IMR-90 (cell line): ENCODE measurements around the gene HS2ST1. TPM values are rescaled to one million over a fixed set of nuclear protein-coding genes. Genes with fewer than 3 reads are reported as not detected.

Experiments
- ATAC-seq: fragments of 200-7000 bp; cut with Tn5 transposase; 2 replicates; pipeline ENCODE4 v1.9.1; 2020; ENCODE audit warnings: low read depth, mild to moderate bottlenecking, moderate library complexity
- BruUV-seq: library from RNA; stranded (reverse); fragments of 400-500 nt; replicated peaks from 2 replicates; lab custom pipeline; 2021; lab: Mats Ljungman, UMichigan
- CTCF ChIA-PET: fragments of 300-600 bp; formaldehyde crosslinking; extraction: SDS; loops from one replicate; lab custom pipeline; 2021; ENCODE audit warnings: antibody characterized with exemption; lab: Yijun Ruan, JAX
- POLR2A ChIA-PET: fragments of 300-600 bp; sonication (Branson Sonifier 250); formaldehyde crosslinking; loops from one replicate; lab custom pipeline; 2022; ENCODE audit warnings: antibody characterized with exemption; ENCODE audit not compliant: unreplicated experiment; lab: Charles Lee
- DNase-seq: peaks from one replicate; pipeline ENCODE4 v3.0.0; 2013
- H2AFZ ChIP-seq: replicated peaks from 2 replicates; pipeline ENCODE3; 2013; ENCODE audit warnings: low read length, mild to moderate bottlenecking; ENCODE audit not compliant: poor library complexity
- H2AK5ac ChIP-seq: 2 replicates; pipeline ENCODE4 v1.6.1; 2013; ENCODE audit warnings: low read depth, low read length, inconsistent platforms
- H2AK9ac ChIP-seq: replicated peaks from 2 replicates; pipeline ENCODE3; 2013; ENCODE audit warnings: mild to moderate bottlenecking, low read depth, low read length, moderate library complexity; ENCODE audit not compliant: poor library complexity
- H2BK120ac ChIP-seq: 2 replicates; pipeline ENCODE4 v1.6.1; 2013; ENCODE audit warnings: low read depth, low read length, inconsistent platforms
- H2BK15ac ChIP-seq: 3 replicates; pipeline ENCODE4 v1.6.1; 2013; ENCODE audit warnings: low read depth, low read length, inconsistent platforms
- H2BK20ac ChIP-seq: 2 replicates; pipeline ENCODE4 v1.6.1; 2013; ENCODE audit warnings: low read depth, mild to moderate bottlenecking, inconsistent platforms, low read length, moderate library complexity
- H2BK5ac ChIP-seq: 2 replicates; pipeline ENCODE4 v1.6.1; 2013; ENCODE audit warnings: mild to moderate bottlenecking, low read depth, low read length, inconsistent platforms; ENCODE audit not compliant: poor library complexity, severe bottlenecking
- H3K14ac ChIP-seq: replicated peaks from 2 replicates; pipeline ENCODE4 v1.6.1; 2013; ENCODE audit warnings: low read depth, low read length, inconsistent platforms
- H3K18ac ChIP-seq: 2 replicates; pipeline ENCODE4 v1.6.1; 2013; ENCODE audit warnings: low read depth, low read length, control low read depth
- H3K23ac ChIP-seq: 2 replicates; pipeline ENCODE4 v1.6.1; 2013; ENCODE audit warnings: low read depth, low read length, inconsistent platforms
- H3K27ac ChIP-seq: 2 replicates; pipeline ENCODE4 v1.5.1; 2013; ENCODE audit warnings: mild to moderate bottlenecking, control low read depth, low read length; ENCODE audit not compliant: insufficient read depth
- H3K27me3 ChIP-seq: 2 replicates; pipeline ENCODE4 v1.6.1; 2013; ENCODE audit warnings: low read length; ENCODE audit not compliant: control insufficient read depth, insufficient read depth
- H3K36me3 ChIP-seq: 2 replicates; pipeline ENCODE4 v1.6.1; 2013; ENCODE audit warnings: low read length, mixed read lengths; ENCODE audit not compliant: control insufficient read depth, insufficient read depth
- H3K4ac ChIP-seq: 2 replicates; pipeline ENCODE4 v1.6.1; 2013; ENCODE audit warnings: low read depth, low read length, inconsistent platforms
- H3K4me1 ChIP-seq: 2 replicates; pipeline ENCODE4 v1.6.1; 2013; ENCODE audit warnings: low read length, mixed read lengths; ENCODE audit not compliant: control insufficient read depth, insufficient read depth
- H3K4me2 ChIP-seq: 2 replicates; pipeline ENCODE4 v1.6.1; 2013; ENCODE audit warnings: low read depth, mild to moderate bottlenecking, control low read depth, low read length, moderate library complexity
- H3K4me3 ChIP-seq: 2 replicates; pipeline ENCODE4 v1.5.1; 2013; ENCODE audit warnings: low read depth, mild to moderate bottlenecking, control low read depth, low read length, moderate library complexity; ENCODE audit not compliant: insufficient read depth
- H3K56ac ChIP-seq: 2 replicates; pipeline ENCODE4 v1.6.1; 2013; ENCODE audit warnings: low read length, inconsistent platforms; ENCODE audit not compliant: insufficient read depth; ENCODE audit errors: extremely low read depth
- H3K79me1 ChIP-seq, 2 experiments: 2 replicates each; pipeline ENCODE4 v1.6.1; 2013; ENCODE audit warnings: low read length in 2 of 2, inconsistent platforms in 1 of 2, low read depth in 1 of 2
- H3K9ac ChIP-seq: 2 replicates; pipeline ENCODE4 v1.6.1; 2013; ENCODE audit warnings: low read depth, low read length, control low read depth
- H3K9me1 ChIP-seq: 2 replicates; pipeline ENCODE4 v1.6.1; 2013; ENCODE audit warnings: low read length, inconsistent platforms; ENCODE audit not compliant: insufficient read depth
- H3K9me3 ChIP-seq: 2 replicates; pipeline ENCODE4 v1.6.1; 2013; ENCODE audit warnings: low read length; ENCODE audit not compliant: control insufficient read depth, insufficient read depth
- H4K20me1 ChIP-seq: 2 replicates; pipeline ENCODE4 v1.6.1; 2013; ENCODE audit warnings: low read length, inconsistent platforms; ENCODE audit not compliant: insufficient read depth
- H4K5ac ChIP-seq: 2 replicates; pipeline ENCODE4 v1.6.1; 2013; ENCODE audit warnings: mild to moderate bottlenecking, low read depth, low read length, control low read depth
- H4K8ac ChIP-seq, 2 experiments: 2 replicates each; pipeline ENCODE4 v1.6.1; 2013; ENCODE audit warnings: low read depth in 2 of 2, low read length in 2 of 2, control low read depth in 1 of 2, inconsistent platforms in 1 of 2
- H4K91ac ChIP-seq: 2 replicates; pipeline ENCODE4 v1.6.1; 2013; ENCODE audit warnings: low read depth, low read length, inconsistent platforms; ENCODE audit not compliant: insufficient read depth
- BHLHE40 ChIP-seq: fragments of 150-350 bp; IDR thresholded peaks from 2 replicates; pipeline ENCODE4 v1.6.1; 2016; ENCODE audit warnings: mild to moderate bottlenecking, low read depth, low read length
- MAFK ChIP-seq: IDR thresholded peaks from 2 replicates; pipeline ENCODE4 v1.6.1; 2012; ENCODE audit warnings: low read depth, low read length, improper control_type of control experiment
- MXI1 ChIP-seq: IDR thresholded peaks from 2 replicates; pipeline ENCODE4 v1.6.1; 2012; ENCODE audit warnings: low read depth, mild to moderate bottlenecking, low read length, moderate library complexity, borderline replicate concordance
- POLR2A ChIP-seq: IDR thresholded peaks from 2 replicates; pipeline ENCODE4 v1.6.1; 2012; ENCODE audit warnings: mild to moderate bottlenecking, low read depth, low read length
- WGBS, 2 experiments: methylation state at CpG; one replicate each; pipeline versions ENCODE4 v1.1.5 to v1.1.7; 2013; ENCODE audit warnings: missing lambda C conversion rate in 2 of 2; ENCODE audit not compliant: insufficient read length in 1 of 2; ENCODE audit errors: extremely low coverage in 2 of 2; 5-methylcytosine and 5-hydroxymethylcytosine counted together
- dilution Hi-C: fragments of 300-500 bp; cut with HindIII; formaldehyde crosslinking; loops from one replicate; pipeline ENCODE4 v1.14.3; 2018; ENCODE audit warnings: low sequenced_read_pairs; ENCODE audit not compliant: unreplicated experiment
- in situ Hi-C: fragments of 300-500 bp; cut with MboI; formaldehyde crosslinking; loops from 3 replicates; pipeline ENCODE4 v1.14.3; 2019; ENCODE audit warnings: low sequenced_read_pairs, inconsistent platforms, mixed read lengths
- intact Hi-C: fragments of 100-400 bp; cut with micrococcal nuclease; formaldehyde crosslinking; loops from 2 replicates; pipeline ENCODE4 v1.10.0; 2022
- polyA plus RNA-seq, 3 experiments: library from polyadenylated mRNA; depleted of rRNA; stranded (reverse); fragments of >200 nt; gene quantifications; 2 replicates each; pipeline ENCODE4 v1.2.3, GENCODE V29; 2012; ENCODE audit warnings: low replicate concordance in 1 of 3
- total RNA-seq: library from RNA; depleted of rRNA; stranded (reverse); fragments of >200 nt; gene quantifications from 2 replicates; pipeline ENCODE4 v1.2.3, GENCODE V29; 2012

Gene HS2ST1
- total and polyA plus RNA-seq, 2 of the 4 experiments (the other 2 are of a cell fraction), result 7.8 to 13.1 TPM

DNA sequence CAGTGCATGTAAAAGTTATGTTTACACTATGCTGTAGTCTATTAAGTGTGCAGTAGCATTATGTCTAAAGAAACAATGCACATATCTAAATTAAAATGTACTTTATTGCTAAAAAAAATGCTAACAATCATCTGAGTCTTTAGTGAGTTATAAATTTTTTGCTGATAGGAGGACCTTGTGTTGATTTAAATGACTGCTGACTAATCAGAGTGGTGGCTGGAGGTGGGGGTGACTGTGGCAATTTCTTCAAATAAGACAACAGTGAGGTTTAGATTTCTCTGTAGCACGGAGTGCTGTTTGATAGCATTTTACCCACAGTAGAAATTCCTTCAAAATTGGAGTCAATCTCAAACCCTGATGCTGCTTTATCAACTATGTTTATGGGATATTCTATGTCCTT is 37.0 kb downstream of the HS2ST1 start:
- H2BK20ac ChIP-seq, result no peak overlapping the region
- H2AK9ac ChIP-seq, result no peak overlapping the region
- in situ Hi-C loops, result loop anchor here (10.0 to 25.0 kb wide), 2 partner anchors 117 to 564 kb away; partner anchors contain the start of gene ODF2L
- no peak overlapping the region for H2BK5ac ChIP-seq
- no peaks in the 10 kb centered on the region for H4K20me1 ChIP-seq
- H4K8ac ChIP-seq, result no peak overlapping the region
- CTCF ChIA-PET, result no interaction called here
- no peak overlapping the region for H2AK5ac ChIP-seq
- H3K14ac ChIP-seq, result no peak overlapping the region
- H2BK120ac ChIP-seq, result no peak overlapping the region
- H3K27me3 ChIP-seq, result no peaks in the 10 kb centered on the region
- DNase-seq (peak; percentile 37), ATAC-seq (peak; percentile 69)
- no peak overlapping the region for H4K91ac ChIP-seq
- no peak overlapping the region for H3K18ac ChIP-seq
- dilution Hi-C loops, result no loop called here
- no TSS peak for BruUV-seq
- no peak overlapping the region for H2BK15ac ChIP-seq
- no peak overlapping the region for H3K4ac ChIP-seq
- H3K23ac ChIP-seq, result no peak overlapping the region
- H3K56ac ChIP-seq, result no peak overlapping the region
- POLR2A ChIA-PET, result no interaction called here
- no peaks in the 10 kb centered on the region; the same call in 1 of the 2 replicates for H3K9me1 ChIP-seq
- H4K5ac ChIP-seq, result no peak overlapping the region
- no peak overlapping the region for H3K4me3 ChIP-seq
- 0 out of 2 replicates have a peak, but pooled peaks cover 2% of the 10 kb centered on the region for H3K4me1 ChIP-seq
- no peak overlapping the region for H3K27ac ChIP-seq
- TF ChIP-seq MXI1 (no peak), MAFK (peak; percentile 57), BHLHE40 (no peak), POLR2A (no peak)
- no peaks in the 10 kb centered on the region for H3K9me3 ChIP-seq
- H3K79me1 ChIP-seq, result peaks cover 9 to 14% of the 10 kb centered on the region in 2 experiments
- no peak overlapping the region for H3K4me2 ChIP-seq
- H2AFZ ChIP-seq, result no peak overlapping the region
- no peak overlapping the region for H3K9ac ChIP-seq
- intact Hi-C loops, result loop anchor here (5.0 kb wide), 1 partner anchor 39 kb away; the partner anchor contains the start of genes HS2ST1 and SELENOF
- no CpG with 5 or more reads among the region's 1 CpG for whole genome bisulfite sequencing, 2 experiments
- no peaks in the 10 kb centered on the region for H3K36me3 ChIP-seq
